GM19043 (cell line): Measurements from ENCODE around the gene SCLY.

Experiments
- ATAC-seq: cut with Tn5 transposase; IDR thresholded peaks from one replicate; pipeline ENCODE4 v1.9.1; 2021; ENCODE audit warnings: low read depth; ENCODE audit not compliant: unreplicated experiment

SCLY gene

GRCh38 chr2:238123991-238124470 is 63.2 kb downstream of the SCLY start:
- no peak for ATAC-seq

- no peak for ATAC-seq
Observed at GRCh38 chr2:238124488-238125126, 63.8 kb downstream of the SCLY start.

GRCh38 chr2:238125127-238125885 is 64.5 kb downstream of the SCLY start:
- no peak for ATAC-seq

- no peak for ATAC-seq
Observed at GRCh38 chr2:238126338-238126737, 65.5 kb downstream of the SCLY start.

- no peak for ATAC-seq
Observed at GRCh38 chr2:238126775-238127164, 66.0 kb downstream of the SCLY start.

- ATAC-seq = no peak
Observed at GRCh38 chr2:238127165-238128060, 66.6 kb downstream of the SCLY start.

GRCh38 chr2:238128061-238128440 is 67.2 kb downstream of the SCLY start:
- no peak for ATAC-seq

- ATAC-seq = no peak
Observed at GRCh38 chr2:238128534-238129001, 67.8 kb downstream of the SCLY start.

GRCh38 chr2:238129166-238130010 is 68.6 kb downstream of the SCLY start:
- no peak for ATAC-seq

- no peak for ATAC-seq
Observed at GRCh38 chr2:238130111-238130695, 69.4 kb downstream of the SCLY start.

GRCh38 chr2:238130696-238131628 is 70.2 kb downstream of the SCLY start:
- no peak for ATAC-seq

GRCh38 chr2:238131761-238132462 is 71.1 kb downstream of the SCLY start:
- no peak for ATAC-seq

- ATAC-seq = no peak
Observed at GRCh38 chr2:238132463-238133450, 72.0 kb downstream of the SCLY start.

GRCh38 chr2:238133499-238134392 is 72.9 kb downstream of the SCLY start:
- ATAC-seq = no peak

GRCh38 chr2:238134393-238134785 is 73.6 kb downstream of the SCLY start:
- ATAC-seq = no peak

- no peak for ATAC-seq
Observed at GRCh38 chr2:238135601-238136150, 74.9 kb downstream of the SCLY start.
